ENCODE measurements around the gene MEIS2.

Gene MEIS2

GRCh38 chr15:36936613-36937012, 163.7 kb downstream of the MEIS2 start:
- no peak for DNase-seq (ENCODE audit: low spot score)

- DNase-seq (ENCODE audit: low spot score): no peak
These were observed 166.9 kb downstream of the MEIS2 start for GRCh38 chr15:36933255-36933990.

DNA sequence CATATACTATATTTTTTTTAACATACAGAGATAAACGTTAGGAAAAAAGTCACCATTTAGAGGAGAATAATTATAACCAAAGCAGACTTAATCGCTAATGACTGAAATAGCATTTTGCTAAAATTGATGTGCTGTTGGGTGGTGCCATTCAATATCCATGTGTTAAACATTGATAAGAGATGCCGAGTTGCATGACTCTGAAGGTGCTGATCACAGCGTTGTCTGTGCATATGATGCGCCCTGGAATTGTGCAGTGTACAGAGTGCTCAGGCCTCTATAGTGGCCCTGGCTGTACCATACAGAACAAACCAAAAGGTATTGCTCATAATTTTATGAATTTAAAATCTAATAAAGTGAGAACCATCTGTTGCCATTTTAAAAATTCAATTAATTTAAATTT, 168.3 kb downstream of the MEIS2 start:
- DNase-seq (ENCODE audit: low spot score): no peak

DNA sequence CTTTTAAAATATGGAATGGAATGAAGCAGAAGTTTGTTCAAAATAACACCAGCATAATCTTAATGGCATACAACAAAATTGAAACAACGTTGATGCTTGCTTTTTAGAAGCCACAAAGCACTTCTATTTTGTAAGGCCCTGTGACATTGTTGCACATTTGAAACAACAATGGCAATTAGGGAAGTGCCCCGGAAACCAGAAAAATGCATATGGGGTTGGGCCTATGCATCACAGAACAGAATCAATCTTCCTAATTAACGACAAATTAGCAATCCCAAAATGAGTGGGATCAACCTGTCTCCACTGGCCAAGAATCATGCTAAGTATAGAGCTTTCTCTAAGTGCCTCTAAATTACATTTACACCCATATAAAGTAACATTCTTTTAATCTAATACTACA, 168.9 kb downstream of the MEIS2 start:
- no peak for DNase-seq (ENCODE audit: low spot score)

DNA sequence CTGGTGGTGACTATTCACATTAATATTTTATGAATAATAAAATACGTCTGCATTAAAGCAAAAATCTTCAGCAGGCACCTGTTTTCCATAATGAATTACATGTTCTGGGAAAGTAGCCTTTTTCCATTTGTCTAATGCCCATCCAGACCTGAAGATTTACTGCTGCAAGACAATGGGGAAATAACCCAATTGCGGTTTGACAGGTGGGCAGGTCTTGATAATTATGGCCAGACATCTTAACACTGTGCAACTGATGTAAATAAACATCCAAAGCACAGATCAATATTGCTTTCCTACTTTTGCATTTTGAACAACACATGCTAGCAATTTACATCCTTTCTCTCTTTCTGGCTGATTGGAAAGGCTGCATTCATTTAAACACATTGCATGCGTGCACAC, 173.9 kb downstream of the MEIS2 start:
- DNase-seq (ENCODE audit: low spot score): no peak

- no peak for DNase-seq (ENCODE audit: low spot score)
These were observed 174.5 kb downstream of the MEIS2 start for GRCh38 chr15:36925653-36926426.

DNA sequence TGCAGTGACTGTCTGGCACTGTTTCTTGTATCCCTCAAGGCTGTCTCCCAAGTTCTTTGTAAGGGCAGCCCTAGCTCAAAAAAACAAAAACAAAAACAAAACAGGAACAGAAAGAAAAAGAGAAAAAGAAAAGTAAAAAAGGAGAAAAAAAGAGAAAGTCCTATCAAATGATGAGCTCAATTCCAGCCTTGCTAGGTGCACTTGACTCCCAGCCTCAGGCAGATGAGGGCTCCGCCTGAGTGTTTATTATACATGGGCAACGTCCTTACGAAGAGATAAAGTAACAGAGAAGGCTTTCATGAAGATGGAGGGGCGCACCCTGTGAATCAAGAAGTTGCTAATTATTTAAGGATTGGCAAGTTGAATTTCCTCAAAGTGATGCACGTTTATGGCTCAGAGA, 175.3 kb downstream of the MEIS2 start:
- DNase-seq (ENCODE audit: low spot score): no peak

GRCh38 chr15:36924034-36924433, 176.3 kb downstream of the MEIS2 start:
- DNase-seq (ENCODE audit: low spot score): no peak

GRCh38 chr15:36921484-36922091, 178.8 kb downstream of the MEIS2 start:
- no peak for DNase-seq (ENCODE audit: low spot score)

GRCh38 chr15:36917411-36918267, 182.7 kb downstream of the MEIS2 start:
- no peak for DNase-seq (ENCODE audit: low spot score)

- no peak for DNase-seq (ENCODE audit: low spot score)
These were observed 185.2 kb downstream of the MEIS2 start for GRCh38 chr15:36914960-36915808.

DNA sequence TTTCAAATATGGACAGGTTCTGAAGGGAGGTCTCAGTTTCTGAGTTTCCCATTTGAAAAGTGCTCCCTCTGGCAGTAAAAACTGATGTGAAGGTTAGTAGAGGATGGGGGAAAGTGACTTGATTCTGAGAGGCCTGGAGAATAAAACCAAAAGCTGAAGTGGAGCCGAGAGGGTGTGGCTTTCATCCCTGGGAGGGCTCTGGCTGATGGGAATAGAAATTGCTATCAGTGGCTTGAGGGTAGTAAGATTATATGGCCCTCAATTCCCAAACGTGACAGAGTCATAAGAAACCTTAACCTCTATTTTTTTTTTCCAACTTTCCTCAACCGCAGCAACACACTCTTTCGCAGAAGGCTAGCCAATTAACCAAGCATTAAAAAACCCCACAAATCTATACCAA, 185.9 kb downstream of the MEIS2 start:
- DNase-seq (ENCODE audit: low spot score): no peak

DNA sequence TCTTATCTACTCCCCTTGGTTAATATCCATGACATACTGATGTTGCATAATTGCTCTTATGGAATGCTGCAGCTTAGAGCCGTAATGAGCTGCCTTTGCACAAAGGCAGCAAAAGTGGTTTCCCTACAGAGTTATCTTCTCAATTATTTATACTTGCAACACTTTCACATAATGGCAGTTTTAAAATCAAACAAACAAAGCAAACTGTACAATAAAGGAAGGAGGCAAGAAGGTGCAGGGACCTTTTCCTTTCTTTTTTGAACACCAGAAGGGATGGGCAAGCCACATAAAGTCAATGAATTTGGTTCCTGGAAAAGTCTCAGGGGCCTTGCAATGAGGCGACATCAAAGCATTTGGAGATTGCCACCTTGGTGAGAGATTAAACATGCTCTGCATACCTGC, 188.0 kb downstream of the MEIS2 start:
- DNase-seq (ENCODE audit: low spot score): no peak

- DNase-seq (ENCODE audit: low spot score): no peak
These were observed 188.9 kb downstream of the MEIS2 start for GRCh38 chr15:36911322-36911944.

- DNase-seq (ENCODE audit: low spot score): no peak
These were observed 191.4 kb downstream of the MEIS2 start for GRCh38 chr15:36908991-36909390.

GRCh38 chr15:36907295-36907694, 193.1 kb downstream of the MEIS2 start:
- no peak for DNase-seq (ENCODE audit: low spot score)

GRCh38 chr15:36905908-36906307, 194.4 kb downstream of the MEIS2 start:
- no peak for DNase-seq (ENCODE audit: low spot score)

DNA sequence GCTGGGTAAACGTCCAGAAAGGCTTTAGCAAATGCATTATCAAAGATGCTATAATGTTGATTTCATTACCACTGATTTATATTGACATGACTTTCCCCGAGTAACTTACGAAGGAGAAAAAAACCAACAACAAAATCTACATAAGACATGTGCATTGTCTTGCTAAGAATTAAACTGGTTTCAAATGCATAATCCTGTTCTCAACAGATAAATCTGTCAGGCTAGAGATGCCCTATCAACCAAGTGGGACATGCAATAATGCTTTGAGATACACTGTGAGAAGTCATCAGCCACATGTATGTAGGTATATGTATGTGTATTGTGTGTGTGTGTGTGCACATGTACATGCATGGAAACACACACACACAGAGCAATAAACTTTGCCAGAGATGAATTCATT, 195.6 kb downstream of the MEIS2 start:
- DNase-seq (ENCODE audit: low spot score): no peak

- no peak for DNase-seq (ENCODE audit: low spot score)
These were observed 196.3 kb downstream of the MEIS2 start for GRCh38 chr15:36903922-36904556.

- DNase-seq (ENCODE audit: low spot score): no peak
These were observed 197.2 kb downstream of the MEIS2 start for GRCh38 chr15:36903195-36903594.
